BJ (cell line): ENCODE data around the gene DRC3. TPM values are rescaled to one million over a fixed set of nuclear protein-coding genes. Genes with fewer than 3 reads are reported as not detected.
A peak's percentile ranks its signal among the peaks of the same experiment; 100 is the strongest.

Experiments
- CTCF ChIA-PET: fragments of 350-600 bp; formaldehyde crosslinking; extraction: SDS; loops from one replicate; lab custom pipeline; 2021; ENCODE audit warnings: antibody characterized with exemption, inconsistent platforms; lab: Yijun Ruan, JAX
- POLR2A ChIA-PET: fragments of 300-600 bp; sonication (Branson Sonifier 250); formaldehyde crosslinking; extraction: SDS; loops from one replicate; lab custom pipeline; 2021; ENCODE audit warnings: antibody characterized with exemption; lab: Charles Lee
- DNase-seq: peaks from one replicate; pipeline ENCODE4 v3.0.0-alpha.2; 2011; ENCODE audit warnings: low read depth
- H3K27me3 ChIP-seq: 2 replicates; pipeline ENCODE4 v1.6.0; 2011; ENCODE audit warnings: low read length; ENCODE audit not compliant: control insufficient read depth, insufficient read depth
- H3K36me3 ChIP-seq: 2 replicates; pipeline ENCODE4 v1.5.1; 2011; ENCODE audit warnings: low read length; ENCODE audit not compliant: control insufficient read depth, insufficient read depth
- H3K4me3 ChIP-seq: 2 replicates; pipeline ENCODE4 v1.5.1; 2011; ENCODE audit warnings: low read depth, mild to moderate bottlenecking, control low read depth, low read length
- polyA plus RNA-seq: library from polyadenylated mRNA; depleted of rRNA; stranded (reverse); fragments of >200 nt; gene quantifications from 2 replicates; pipeline ENCODE4 v1.2.3, GENCODE V29; 2011
- TF ChIP-seq, protein P1 (sequence below): IDR thresholded peaks from 2 replicates; pipeline ENCODE4 v1.5.1; 2011; ENCODE audit warnings: low read depth, mild to moderate bottlenecking, control low read depth, inconsistent platforms, low read length, moderate library complexity; ENCODE audit not compliant: insufficient read depth

The DRC3 gene
- polyA plus RNA-seq, 1 experiment = 1.2 TPM

- Histone ChIP-seq H3K36me3 (peaks cover 2% of the 10 kb centered on the region), H3K4me3 (no peak overlapping the region), H3K27me3 (no peaks in the 10 kb centered on the region)
- CTCF ChIA-PET = interaction anchor here (1.5 to 3.0 kb wide), 2 partner anchors 8 to 134 kb away, joined by 10 to 18 read pairs; no protein-coding TSS in a partner anchor
- TF ChIP-seq, protein P1, sequence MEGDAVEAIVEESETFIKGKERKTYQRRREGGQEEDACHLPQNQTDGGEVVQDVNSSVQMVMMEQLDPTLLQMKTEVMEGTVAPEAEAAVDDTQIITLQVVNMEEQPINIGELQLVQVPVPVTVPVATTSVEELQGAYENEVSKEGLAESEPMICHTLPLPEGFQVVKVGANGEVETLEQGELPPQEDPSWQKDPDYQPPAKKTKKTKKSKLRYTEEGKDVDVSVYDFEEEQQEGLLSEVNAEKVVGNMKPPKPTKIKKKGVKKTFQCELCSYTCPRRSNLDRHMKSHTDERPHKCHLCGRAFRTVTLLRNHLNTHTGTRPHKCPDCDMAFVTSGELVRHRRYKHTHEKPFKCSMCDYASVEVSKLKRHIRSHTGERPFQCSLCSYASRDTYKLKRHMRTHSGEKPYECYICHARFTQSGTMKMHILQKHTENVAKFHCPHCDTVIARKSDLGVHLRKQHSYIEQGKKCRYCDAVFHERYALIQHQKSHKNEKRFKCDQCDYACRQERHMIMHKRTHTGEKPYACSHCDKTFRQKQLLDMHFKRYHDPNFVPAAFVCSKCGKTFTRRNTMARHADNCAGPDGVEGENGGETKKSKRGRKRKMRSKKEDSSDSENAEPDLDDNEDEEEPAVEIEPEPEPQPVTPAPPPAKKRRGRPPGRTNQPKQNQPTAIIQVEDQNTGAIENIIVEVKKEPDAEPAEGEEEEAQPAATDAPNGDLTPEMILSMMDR = no peak
- POLR2A ChIA-PET = interaction anchor here (0.6 kb wide), 1 partner anchor 24 kb away, joined by 8 read pairs; no protein-coding TSS in a partner anchor
- no peak for DNase-seq
Measured at GRCh38 chr17:18025241-18025944, 52.7 kb downstream of the DRC3 start.

DNA sequence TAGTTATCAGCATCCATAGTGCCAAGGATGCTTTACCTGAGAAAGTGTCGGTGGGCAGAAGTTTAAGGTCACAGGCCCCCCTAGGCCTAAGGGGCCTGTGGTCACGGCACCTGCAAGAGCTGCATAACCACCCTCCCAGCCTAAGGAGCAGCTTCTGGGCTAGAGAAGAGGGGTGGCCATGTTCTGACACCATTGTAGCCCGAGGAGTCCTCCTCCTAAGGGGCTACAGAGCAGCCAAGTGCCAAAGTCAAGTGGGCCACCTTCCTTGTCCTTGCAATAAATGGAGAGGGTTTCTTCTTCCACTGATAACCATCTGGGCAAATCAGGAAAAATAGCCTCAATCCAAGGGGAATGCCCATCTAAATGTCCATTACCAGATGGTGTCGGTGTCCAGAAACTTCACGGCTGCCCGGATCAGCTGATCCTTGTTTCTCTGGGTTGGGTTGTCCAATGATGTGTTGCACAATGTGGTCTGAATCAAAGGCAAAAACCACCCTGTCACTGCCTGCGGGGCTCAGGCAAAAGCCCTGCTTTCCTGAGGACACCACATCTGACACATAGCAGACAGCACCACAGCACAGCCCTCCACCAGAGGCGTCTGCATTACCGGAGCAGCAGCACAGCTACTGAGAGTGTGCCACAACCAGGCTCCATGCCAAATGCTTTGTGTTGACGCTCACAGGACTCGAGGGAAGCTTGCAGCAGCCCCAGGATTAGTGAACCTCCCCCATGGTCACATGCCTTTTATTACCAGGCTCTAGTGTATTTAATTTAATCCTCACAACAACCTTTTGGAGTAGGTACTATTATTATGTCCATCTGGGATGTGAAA lies 53.5 kb downstream of the DRC3 start:
- ChIA-PET CTCF (interaction anchor here (0.8 to 3.0 kb wide), 3 partner anchors 7 to 137 kb away, joined by 3 to 18 read pairs (median 10); no protein-coding TSS in a partner anchor), POLR2A (no interaction called here)
- no peak for DNase-seq
- TF ChIP-seq, protein P1 = 0 out of 2 replicates have a peak, but pooled peaks have one; percentile 8
- H3K4me3 ChIP-seq = no peak overlapping the region
- H3K36me3 ChIP-seq = peaks cover 2% of the 10 kb centered on the region
- H3K27me3 ChIP-seq = no peaks in the 10 kb centered on the region

DNA sequence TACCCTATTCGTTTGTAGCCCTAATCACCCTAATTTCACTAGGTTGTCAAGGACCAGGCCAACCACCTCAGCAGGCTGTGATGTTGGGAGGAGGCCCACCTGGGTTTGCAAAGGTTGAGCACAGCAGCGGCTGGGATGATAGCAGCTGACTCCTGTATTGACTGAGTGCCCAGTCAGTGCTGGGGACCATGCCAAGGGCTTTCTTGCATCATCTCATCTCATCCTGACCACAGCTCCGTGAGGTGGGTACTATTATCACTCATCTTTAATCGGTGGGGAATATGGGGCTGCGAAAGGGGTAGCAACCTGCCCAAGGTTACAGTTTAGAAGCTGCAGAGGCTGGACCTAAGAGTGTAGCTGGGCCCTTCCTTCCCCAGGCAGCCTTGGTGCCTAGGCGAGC lies 54.6 kb downstream of the DRC3 start:
- POLR2A ChIA-PET = no interaction called here
- TF ChIP-seq, protein P1 = no peak
- no peaks in the 10 kb centered on the region for H3K27me3 ChIP-seq
- DNase-seq = no peak
- CTCF ChIA-PET = interaction anchor here (1.0 to 1.2 kb wide), 2 partner anchors 90 to 99 kb away, joined by 3 read pairs; no protein-coding TSS in a partner anchor
- peaks cover 2% of the 10 kb centered on the region for H3K36me3 ChIP-seq
- H3K4me3 ChIP-seq = no peak overlapping the region

DNA sequence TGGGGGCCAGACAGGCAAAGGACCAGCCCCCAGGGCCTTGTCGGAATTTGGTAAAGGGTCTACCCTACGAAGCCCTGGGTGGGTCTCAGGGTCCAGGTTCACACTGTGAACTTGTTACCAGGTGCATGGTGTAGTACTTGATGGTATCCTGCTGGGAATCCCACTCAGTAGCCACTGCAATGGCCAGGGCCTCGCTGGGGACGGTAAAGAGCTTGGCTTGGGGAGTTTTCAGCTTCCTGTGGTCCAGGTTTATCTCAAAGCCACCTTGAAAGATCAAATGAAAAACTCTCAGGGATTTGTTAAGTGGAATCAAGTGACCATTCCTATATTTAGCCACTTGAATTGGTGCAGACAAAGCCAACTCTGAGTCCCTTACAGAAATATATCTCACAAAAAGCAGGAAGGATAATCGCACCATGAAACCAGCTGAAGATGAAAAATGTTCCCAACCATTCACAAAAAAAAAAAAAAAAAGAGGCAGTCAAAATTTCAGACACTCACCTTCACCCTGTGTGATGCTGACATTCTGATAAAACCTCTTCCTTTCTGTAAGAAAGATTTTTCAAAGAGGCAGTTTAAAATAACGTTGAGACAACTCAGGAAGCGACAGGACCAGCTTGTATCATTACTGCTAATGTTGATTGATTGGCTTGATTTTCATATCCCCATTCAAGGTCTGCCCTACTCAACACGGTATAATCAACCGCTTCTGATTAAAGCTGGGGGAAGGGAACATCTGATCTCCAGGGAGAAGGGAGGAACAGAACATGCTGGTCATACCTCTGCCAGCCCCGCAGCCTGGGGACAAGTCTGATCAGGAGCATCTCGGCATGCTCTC lies 55.7 kb downstream of the DRC3 start:
- no peak overlapping the region for H3K4me3 ChIP-seq
- no peaks in the 10 kb centered on the region for H3K27me3 ChIP-seq
- ChIA-PET CTCF (interaction anchor here (1.0 to 1.6 kb wide), 4 partner anchors 35 to 137 kb away, joined by 3 to 13 read pairs (median 4); no protein-coding TSS in a partner anchor), POLR2A (no interaction called here)
- DNase-seq = no peak
- TF ChIP-seq, protein P1 = no peak
- H3K36me3 ChIP-seq = peaks cover 2% of the 10 kb centered on the region
